GM19468 (cell line): Measurements from ENCODE around the gene ABCC6.
"Not testable (repeated sequence)": the region's sequence is repeated elsewhere in the genome, so short reads cannot be mapped to it uniquely, and the experiment has no call there.

Source experiments
- ATAC-seq: cut with Tn5 transposase; IDR thresholded peaks from one replicate; pipeline ENCODE4 v1.9.1; 2021; ENCODE audit warnings: mild to moderate bottlenecking, moderate library complexity, moderate number of reproducible peaks; ENCODE audit not compliant: unreplicated experiment; ENCODE audit errors: extremely low read depth

ABCC6 gene

GRCh38 chr16:16222850-16223661 lies at the start of gene ABCC6:
Gene ABCC6, minus strand, starts transcription at chr16:16223494. Its CDS starts 60 bp downstream, at chr16:16223434.
- ATAC-seq = not testable (repeated sequence)

GRCh38 chr16:16272573-16273221 lies 49.4 kb upstream of the ABCC6 start:
- ATAC-seq = not testable (repeated sequence)

GRCh38 chr16:16271658-16272057 lies 48.4 kb upstream of the ABCC6 start:
- ATAC-seq = not testable (repeated sequence)

- ATAC-seq = not testable (repeated sequence)
Measured at GRCh38 chr16:16268185-16268808, 45.0 kb upstream of the ABCC6 start.

- ATAC-seq = not testable (repeated sequence)
Measured at GRCh38 chr16:16267708-16268107, 44.4 kb upstream of the ABCC6 start.

- ATAC-seq = not testable (repeated sequence)
Measured at GRCh38 chr16:16265044-16265443, 41.8 kb upstream of the ABCC6 start.

- not testable (repeated sequence) for ATAC-seq
Measured at GRCh38 chr16:16263947-16264346, 40.7 kb upstream of the ABCC6 start.

- ATAC-seq = not testable (repeated sequence)
Measured at GRCh38 chr16:16262954-16263555, 39.8 kb upstream of the ABCC6 start.

- ATAC-seq = not testable (repeated sequence)
Measured at GRCh38 chr16:16259971-16260370, 36.7 kb upstream of the ABCC6 start.

GRCh38 chr16:16258822-16259221 lies 35.5 kb upstream of the ABCC6 start:
- not testable (repeated sequence) for ATAC-seq

GRCh38 chr16:16257301-16257923 lies 34.1 kb upstream of the ABCC6 start:
- ATAC-seq = not testable (repeated sequence)

GRCh38 chr16:16252377-16252776 lies 29.1 kb upstream of the ABCC6 start:
- not testable (repeated sequence) for ATAC-seq

- not testable (repeated sequence) for ATAC-seq
Measured at GRCh38 chr16:16249621-16250330, 26.5 kb upstream of the ABCC6 start.

GRCh38 chr16:16247439-16247838 lies 24.1 kb upstream of the ABCC6 start:
- not testable (repeated sequence) for ATAC-seq

GRCh38 chr16:16246578-16247262 lies 23.4 kb upstream of the ABCC6 start:
- not testable (repeated sequence) for ATAC-seq

GRCh38 chr16:16243886-16244285 lies 20.6 kb upstream of the ABCC6 start:
- not testable (repeated sequence) for ATAC-seq

- not testable (repeated sequence) for ATAC-seq
Measured at GRCh38 chr16:16240667-16241066, 17.4 kb upstream of the ABCC6 start.

GRCh38 chr16:16237738-16238137 lies 14.4 kb upstream of the ABCC6 start:
- not testable (repeated sequence) for ATAC-seq

- ATAC-seq = not testable (repeated sequence)
Measured at GRCh38 chr16:16237071-16237470, 13.8 kb upstream of the ABCC6 start.
